Astrocyte of the spinal cord (primary cell): ENCODE results near the gene PROK2.

Experiments used
- DNase-seq: peaks from one replicate; pipeline ENCODE4 v3.0.0; 2011; ENCODE audit warnings: low read depth, low spot score
- H3K4me3 ChIP-seq: 2 replicates; pipeline ENCODE4 v1.5.1; 2011; ENCODE audit warnings: low read depth, mild to moderate bottlenecking, low read length, moderate library complexity
- in situ Hi-C: cut with HindIII; loops from 2 replicates; pipeline ENCODE4 v1.10.0; 2017; ENCODE audit warnings: low sequenced_read_pairs
- TF ChIP-seq, protein P1 (sequence below): IDR thresholded peaks from 2 replicates; pipeline ENCODE4 v1.5.1; 2012; ENCODE audit warnings: low read depth, mild to moderate bottlenecking, low read length, inconsistent platforms

The PROK2 gene

GRCh38 chr3:71724584-71725270, 60.2 kb downstream of the PROK2 start:
- in situ Hi-C loops, result no loop called here
- no peak for DNase-seq

GRCh38 chr3:71724171-71724453, 60.8 kb downstream of the PROK2 start:
- in situ Hi-C loops, result no loop called here

More at GRCh38 chr3:71724584-71725270, 60.2 kb downstream of the PROK2 start:
- TF ChIP-seq, protein P1, sequence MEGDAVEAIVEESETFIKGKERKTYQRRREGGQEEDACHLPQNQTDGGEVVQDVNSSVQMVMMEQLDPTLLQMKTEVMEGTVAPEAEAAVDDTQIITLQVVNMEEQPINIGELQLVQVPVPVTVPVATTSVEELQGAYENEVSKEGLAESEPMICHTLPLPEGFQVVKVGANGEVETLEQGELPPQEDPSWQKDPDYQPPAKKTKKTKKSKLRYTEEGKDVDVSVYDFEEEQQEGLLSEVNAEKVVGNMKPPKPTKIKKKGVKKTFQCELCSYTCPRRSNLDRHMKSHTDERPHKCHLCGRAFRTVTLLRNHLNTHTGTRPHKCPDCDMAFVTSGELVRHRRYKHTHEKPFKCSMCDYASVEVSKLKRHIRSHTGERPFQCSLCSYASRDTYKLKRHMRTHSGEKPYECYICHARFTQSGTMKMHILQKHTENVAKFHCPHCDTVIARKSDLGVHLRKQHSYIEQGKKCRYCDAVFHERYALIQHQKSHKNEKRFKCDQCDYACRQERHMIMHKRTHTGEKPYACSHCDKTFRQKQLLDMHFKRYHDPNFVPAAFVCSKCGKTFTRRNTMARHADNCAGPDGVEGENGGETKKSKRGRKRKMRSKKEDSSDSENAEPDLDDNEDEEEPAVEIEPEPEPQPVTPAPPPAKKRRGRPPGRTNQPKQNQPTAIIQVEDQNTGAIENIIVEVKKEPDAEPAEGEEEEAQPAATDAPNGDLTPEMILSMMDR, result no peak
- H3K4me3 ChIP-seq, result peak overlapping the region; percentile 56

GRCh38 chr3:71723452-71724170, 61.3 kb downstream of the PROK2 start:
- TF ChIP-seq, protein P1, result no peak
- in situ Hi-C loops, result no loop called here
- DNase-seq, result no peak
- H3K4me3 ChIP-seq, result no peak overlapping the region

More at GRCh38 chr3:71724171-71724453, 60.8 kb downstream of the PROK2 start:
- no peak overlapping the region for H3K4me3 ChIP-seq
- DNase-seq, result no peak
- TF ChIP-seq, protein P1, result no peak

DNA sequence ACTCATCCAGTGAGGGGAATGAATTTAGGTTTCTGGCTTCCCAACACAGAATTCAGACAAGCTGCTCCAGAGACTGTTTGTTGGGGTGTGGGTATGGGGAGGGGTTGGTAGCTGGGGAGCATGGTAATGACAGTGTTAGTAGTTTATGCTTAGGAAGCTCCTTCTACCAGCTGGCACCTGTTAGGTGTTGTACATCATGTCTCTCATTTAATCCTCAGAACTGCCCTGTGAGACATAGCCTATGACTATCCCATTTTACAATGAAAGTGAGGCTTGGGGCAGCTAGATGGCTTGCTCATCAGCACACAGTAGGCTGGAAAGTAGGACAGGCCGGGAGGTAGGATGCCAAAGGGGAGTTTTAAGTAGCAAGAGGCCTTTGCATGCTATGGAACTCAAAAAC, 62.3 kb downstream of the PROK2 start:
- no peak for DNase-seq
- H3K4me3 ChIP-seq, result no peak overlapping the region
- TF ChIP-seq, protein P1, result no peak
- in situ Hi-C loops, result no loop called here
